ENCODE measurements around the gene NEK10. TPM values are rescaled to one million over a fixed set of nuclear protein-coding genes. Genes with fewer than 3 reads are reported as not detected.
A peak's percentile ranks its signal among the peaks of the same experiment; 100 is the strongest.

The NEK10 gene
- total RNA-seq, 1 donor from 2014 or later, result 15.5 TPM

- no peak for DNase-seq (ENCODE audit: low read depth)
Measured at GRCh38 chr3:27244374-27244773, 124.8 kb downstream of the NEK10 start.

GRCh38 chr3:27239951-27240350, 129.2 kb downstream of the NEK10 start:
- DNase-seq (ENCODE audit: low read depth), result no peak

- no peak for DNase-seq (ENCODE audit: low read depth)
Measured at GRCh38 chr3:27228805-27229204, 140.4 kb downstream of the NEK10 start.

GRCh38 chr3:27224197-27224596, 145.0 kb downstream of the NEK10 start:
- peak; percentile 66 for DNase-seq (ENCODE audit: low read depth)

- no peak for DNase-seq (ENCODE audit: low read depth)
Measured at GRCh38 chr3:27221264-27221932, 147.8 kb downstream of the NEK10 start.

- DNase-seq (ENCODE audit: low read depth), result no peak
Measured at GRCh38 chr3:27220166-27220565, 149.0 kb downstream of the NEK10 start.

GRCh38 chr3:27219127-27219845, 149.9 kb downstream of the NEK10 start:
- peak; percentile 36 for DNase-seq (ENCODE audit: low read depth)

GRCh38 chr3:27216955-27217552, 152.1 kb downstream of the NEK10 start:
- peak; percentile 61 for DNase-seq (ENCODE audit: low read depth)

- DNase-seq (ENCODE audit: low read depth), result no peak
Measured at GRCh38 chr3:27216295-27216855, 152.8 kb downstream of the NEK10 start.

- no peak for DNase-seq (ENCODE audit: low read depth)
Measured at GRCh38 chr3:27213450-27213849, 155.7 kb downstream of the NEK10 start.

- no peak for DNase-seq (ENCODE audit: low read depth)
Measured at GRCh38 chr3:27209617-27210264, 159.4 kb downstream of the NEK10 start.

GRCh38 chr3:27208961-27209616, 160.1 kb downstream of the NEK10 start:
- DNase-seq (ENCODE audit: low read depth), result no peak

GRCh38 chr3:27202959-27203358, 166.2 kb downstream of the NEK10 start:
- DNase-seq (ENCODE audit: low read depth), result no peak

GRCh38 chr3:27201492-27201891, 167.7 kb downstream of the NEK10 start:
- peak; percentile 89 for DNase-seq (ENCODE audit: low read depth)

GRCh38 chr3:27200721-27201489, 168.3 kb downstream of the NEK10 start:
- DNase-seq (ENCODE audit: low read depth), result no peak

GRCh38 chr3:27194861-27195483, 174.2 kb downstream of the NEK10 start:
- peak; percentile 31 for DNase-seq (ENCODE audit: low read depth)

GRCh38 chr3:27193056-27193455, 176.1 kb downstream of the NEK10 start:
- DNase-seq (ENCODE audit: low read depth), result no peak

GRCh38 chr3:27186013-27186412, 183.2 kb downstream of the NEK10 start:
- DNase-seq (ENCODE audit: low read depth), result no peak

GRCh38 chr3:27185231-27185989, 183.8 kb downstream of the NEK10 start:
- no peak for DNase-seq (ENCODE audit: low read depth)

GRCh38 chr3:27184261-27184660, 184.9 kb downstream of the NEK10 start:
- no peak for DNase-seq (ENCODE audit: low read depth)
